Activated naive CD8-positive, alpha-beta T cell treated with anti-CD3 and anti-CD28 coated beads, Interleukin-2, amount 10 ng/mL, durations not matched to agents 7 days and 5 days (primary cell): Measurements from ENCODE around the gene TRIM59. TPM values are rescaled to one million over a fixed set of nuclear protein-coding genes. Genes with fewer than 3 reads are reported as not detected.
A peak's percentile ranks its signal among the peaks of the same experiment; 100 is the strongest.

ENCODE experiments used
- ATAC-seq: fragments of 150-1000 bp; cut with Tn5 transposase; one replicate; pipeline ENCODE4 v1.10.0; 2021; ENCODE audit warnings: low read depth, moderate library complexity
- POLR2A ChIA-PET: fragments of 350-600 bp; sonication (Branson Sonifier 250); formaldehyde crosslinking; loops from one replicate; lab custom pipeline; 2021; ENCODE audit warnings: antibody characterized with exemption; lab: Charles Lee
- DNase-seq: peaks from one replicate; pipeline ENCODE4 v3.0.0; 2021
- H3K27ac Mint-ChIP-seq: one replicate; pipeline ENCODE4 v1.8.0; 2022; ENCODE audit warnings: mild to moderate bottlenecking, mixed read lengths
- H3K27me3 Mint-ChIP-seq: one replicate; pipeline ENCODE4 v1.8.0; 2022; ENCODE audit warnings: mild to moderate bottlenecking, moderate library complexity, mixed read lengths
- H3K36me3 Mint-ChIP-seq: one replicate; pipeline ENCODE4 v1.8.0; 2021; ENCODE audit warnings: mild to moderate bottlenecking, mixed read lengths
- H3K4me1 Mint-ChIP-seq: one replicate; pipeline ENCODE4 v1.8.0; 2021; ENCODE audit warnings: mixed read lengths
- H3K4me3 Mint-ChIP-seq: one replicate; pipeline ENCODE4 v1.8.0; 2022; ENCODE audit warnings: mild to moderate bottlenecking, moderate library complexity, mixed read lengths
- H3K9me3 Mint-ChIP-seq: one replicate; pipeline ENCODE4 v1.8.0; 2021; ENCODE audit warnings: mixed read lengths
- total RNA-seq, 2 experiments: library from RNA; stranded (reverse); gene quantifications; one replicate each; pipeline ENCODE4 v1.2.3, GENCODE V29; 2021

TRIM59 gene
- total RNA-seq, 2 experiments from 2014 or later = 40.7 to 43.5 TPM

- peaks cover 3% of the 10 kb centered on the region for H3K27me3 Mint-ChIP-seq
- no peaks in the 10 kb centered on the region for H3K9me3 Mint-ChIP-seq
- H3K4me1 Mint-ChIP-seq = peaks cover 22% of the 10 kb centered on the region
- H3K36me3 Mint-ChIP-seq = peaks cover 13% of the 10 kb centered on the region
- DNase-seq (no peak), ATAC-seq (no peak)
- H3K27ac Mint-ChIP-seq = peak overlapping the region; percentile 99
- POLR2A ChIA-PET = interaction anchor here (1.2 to 8.1 kb wide), 6 partner anchors 9 to 771 kb away, joined by 3 to 86 read pairs (median 12); partner anchors contain the start of genes IFT80, KPNA4 and SMC4
- H3K4me3 Mint-ChIP-seq = peak overlapping the region; percentile 97
Observed at GRCh38 chr3:160450846-160451245, 1.3 kb upstream of the TRIM59 start.

DNA sequence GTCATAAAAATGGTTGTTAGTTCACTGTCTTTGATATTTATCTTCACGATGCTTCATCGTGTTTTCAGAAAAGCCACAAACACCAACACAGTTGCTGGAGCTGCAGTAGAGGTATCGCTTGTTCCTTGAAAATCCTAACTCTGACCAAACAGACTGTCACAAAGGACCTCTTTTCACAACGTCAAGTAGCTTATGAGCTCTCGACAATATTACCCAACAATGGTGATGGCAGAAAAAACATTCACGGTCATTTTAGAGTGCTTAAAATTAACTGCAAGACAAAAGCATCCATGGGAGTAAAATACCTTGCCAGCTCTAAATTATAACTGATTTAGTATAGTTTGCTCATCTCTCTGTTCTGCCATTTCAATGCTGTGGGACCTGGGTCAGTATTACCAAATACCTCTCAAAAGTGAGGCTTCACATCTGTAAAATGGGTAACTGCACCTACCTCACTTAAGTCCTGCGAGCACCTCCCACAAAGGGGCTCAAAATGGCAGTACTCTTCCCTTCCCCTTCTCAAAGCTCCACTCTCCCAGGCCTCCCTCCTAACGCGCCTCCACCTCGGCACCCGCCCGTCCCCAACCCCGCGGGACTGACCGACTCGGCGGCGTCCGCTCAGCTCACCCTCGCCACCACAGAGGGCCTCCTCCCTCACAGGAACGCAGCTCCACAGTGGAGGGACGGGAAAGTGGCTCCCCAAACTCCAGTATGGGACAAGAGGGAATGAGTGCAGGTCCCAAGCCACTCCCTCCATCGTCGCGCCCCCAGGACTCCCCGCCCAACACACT, 546 bp downstream of the TRIM59 start:
- H3K9me3 Mint-ChIP-seq = no peaks in the 10 kb centered on the region
- peak overlapping the region; percentile 97 for H3K4me3 Mint-ChIP-seq
- H3K27me3 Mint-ChIP-seq = peaks cover 2% of the 10 kb centered on the region
- ATAC-seq = peak; percentile 46
- POLR2A ChIA-PET = interaction anchor here (0.5 to 8.1 kb wide), 17 partner anchors 10 to 1647 kb away, joined by 3 to 86 read pairs (median 6); partner anchors contain the start of genes IFT80, KPNA4, MFSD1 and SMC4
- H3K36me3 Mint-ChIP-seq = peaks cover 26% of the 10 kb centered on the region
- DNase-seq = no peak
- H3K4me1 Mint-ChIP-seq = peaks cover 28% of the 10 kb centered on the region
- peak overlapping the region; percentile 99 for H3K27ac Mint-ChIP-seq

GRCh38 chr3:160447544-160447943, 2.0 kb downstream of the TRIM59 start:
- Mint-ChIP-seq H3K27me3 (no peaks in the 10 kb centered on the region), H3K27ac (peak overlapping the region; percentile 12), H3K36me3 (peaks cover 33% of the 10 kb centered on the region), H3K4me3 (peak overlapping the region; percentile 97), H3K4me1 (peaks cover 28% of the 10 kb centered on the region), H3K9me3 (no peaks in the 10 kb centered on the region)
- POLR2A ChIA-PET = interaction anchor here (3.4 to 8.1 kb wide), 2 partner anchors 45 to 48 kb away, joined by 39 to 86 read pairs; partner anchors contain the start of genes IFT80 and SMC4
- ATAC-seq (no peak), DNase-seq (no peak)

DNA sequence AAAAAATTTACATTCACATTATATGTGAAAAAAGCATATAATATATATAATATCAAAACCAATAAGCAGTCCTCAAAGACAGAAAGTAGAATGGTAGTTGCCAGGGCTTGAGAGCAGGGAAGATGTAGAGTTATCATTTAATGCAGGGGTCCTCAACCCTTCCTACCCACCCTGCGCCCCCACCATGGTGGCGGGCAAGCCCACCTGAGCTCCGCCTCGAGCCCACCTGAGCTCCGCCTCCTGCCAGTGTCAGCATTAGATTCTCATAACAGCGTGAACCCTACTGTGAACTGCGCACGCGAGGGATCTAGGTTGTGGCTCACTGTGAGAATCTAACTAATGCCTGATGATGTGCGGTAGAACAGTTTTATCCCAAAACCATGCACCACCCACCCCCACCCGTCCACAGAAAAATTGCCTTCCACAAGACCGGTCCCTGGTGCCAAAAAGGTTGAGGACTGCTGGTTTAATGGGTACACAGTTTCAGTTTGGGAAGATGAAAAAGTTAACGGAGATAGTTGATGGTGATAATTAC, 3.0 kb downstream of the TRIM59 start:
- peaks cover 39% of the 10 kb centered on the region for H3K36me3 Mint-ChIP-seq
- no peak overlapping the region for H3K27ac Mint-ChIP-seq
- ATAC-seq = no peak
- H3K27me3 Mint-ChIP-seq = no peaks in the 10 kb centered on the region
- H3K4me1 Mint-ChIP-seq = peaks cover 33% of the 10 kb centered on the region
- POLR2A ChIA-PET = interaction anchor here (8.1 kb wide), 1 partner anchor 47 kb away, joined by 86 read pairs; the partner anchor contains the start of genes IFT80 and SMC4
- peak overlapping the region; percentile 67 for H3K4me3 Mint-ChIP-seq
- H3K9me3 Mint-ChIP-seq = no peaks in the 10 kb centered on the region
- no peak for DNase-seq

- peaks cover 33% of the 10 kb centered on the region for H3K4me1 Mint-ChIP-seq
- DNase-seq (no peak), ATAC-seq (no peak)
- POLR2A ChIA-PET = interaction anchor here (8.1 kb wide), 1 partner anchor 46 kb away, joined by 86 read pairs; the partner anchor contains the start of genes IFT80 and SMC4
- no peaks in the 10 kb centered on the region for H3K27me3 Mint-ChIP-seq
- H3K36me3 Mint-ChIP-seq = peaks cover 44% of the 10 kb centered on the region
- H3K4me3 Mint-ChIP-seq = peak overlapping the region; percentile 49
- H3K9me3 Mint-ChIP-seq = no peaks in the 10 kb centered on the region
- H3K27ac Mint-ChIP-seq = no peak overlapping the region
Observed at GRCh38 chr3:160445854-160446253, 3.7 kb downstream of the TRIM59 start.

DNA sequence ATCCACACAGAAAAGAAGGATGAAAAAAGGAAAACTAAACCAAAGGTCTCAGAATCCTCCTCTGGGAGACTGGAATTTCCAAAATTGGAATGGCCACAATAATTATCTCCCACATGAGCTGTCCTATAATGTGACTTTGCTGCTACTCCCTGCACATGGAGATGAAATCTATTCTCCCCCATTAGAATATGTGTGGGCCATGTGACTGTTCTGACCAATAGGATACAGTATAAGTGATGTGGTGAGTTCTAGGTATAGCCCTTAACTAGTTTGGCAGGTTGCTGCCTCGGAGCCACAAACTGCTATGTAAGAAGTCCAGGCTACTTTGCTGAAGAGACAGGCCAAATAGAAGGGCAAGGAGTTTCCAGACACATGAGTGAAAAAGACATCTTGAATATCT, 5.2 kb downstream of the TRIM59 start:
- Mint-ChIP-seq H3K4me1 (peaks cover 31% of the 10 kb centered on the region), H3K27ac (peak overlapping the region; percentile 8), H3K36me3 (peaks cover 54% of the 10 kb centered on the region), H3K27me3 (no peaks in the 10 kb centered on the region), H3K4me3 (peak overlapping the region; percentile 1), H3K9me3 (no peaks in the 10 kb centered on the region)
- DNase-seq = no peak
- POLR2A ChIA-PET = interaction anchor here (0.7 to 8.1 kb wide), 2 partner anchors 36 to 45 kb away, joined by 3 to 86 read pairs; partner anchors contain the start of genes IFT80 and SMC4
- ATAC-seq = no peak

- ATAC-seq (no peak), DNase-seq (no peak)
- Mint-ChIP-seq H3K27me3 (no peaks in the 10 kb centered on the region), H3K4me3 (no peak overlapping the region), H3K36me3 (peaks cover 58% of the 10 kb centered on the region), H3K4me1 (peaks cover 30% of the 10 kb centered on the region), H3K9me3 (no peaks in the 10 kb centered on the region), H3K27ac (no peak overlapping the region)
- POLR2A ChIA-PET = interaction anchor here (3.5 kb wide), 1 partner anchor 9 kb away, joined by 19 read pairs; the partner anchor contains the start of gene TRIM59
Observed at GRCh38 chr3:160440687-160441086, 8.9 kb downstream of the TRIM59 start.

DNA sequence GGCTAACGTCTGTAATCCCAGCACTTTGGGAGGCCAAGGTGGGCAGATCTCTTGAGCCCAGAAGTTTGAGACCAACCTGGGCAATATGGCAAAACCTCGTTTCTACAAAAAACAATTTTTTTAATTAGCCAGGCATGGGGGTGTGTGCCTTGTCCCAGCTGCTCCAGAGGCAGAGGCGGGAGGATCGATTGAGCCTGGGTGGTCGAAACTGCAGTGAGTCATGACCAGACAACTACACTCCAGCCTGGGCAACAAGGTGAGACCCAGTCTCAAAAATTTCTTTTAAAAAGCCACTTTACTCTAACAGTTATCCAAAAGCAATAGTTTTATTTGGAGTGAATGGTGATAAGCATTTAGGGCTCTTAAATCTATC, 12.5 kb downstream of the TRIM59 start:
- H3K9me3 Mint-ChIP-seq = no peaks in the 10 kb centered on the region
- ATAC-seq = no peak
- peaks cover 43% of the 10 kb centered on the region for H3K36me3 Mint-ChIP-seq
- no peak for DNase-seq
- no peaks in the 10 kb centered on the region for H3K27me3 Mint-ChIP-seq
- POLR2A ChIA-PET = interaction anchor here (3.5 kb wide), 1 partner anchor 12 kb away, joined by 19 read pairs; the partner anchor contains the start of gene TRIM59
- H3K27ac Mint-ChIP-seq = peak overlapping the region; percentile 21
- peaks cover 28% of the 10 kb centered on the region for H3K4me1 Mint-ChIP-seq
- H3K4me3 Mint-ChIP-seq = peak overlapping the region; percentile 45

- Mint-ChIP-seq H3K36me3 (peaks cover 41% of the 10 kb centered on the region), H3K4me1 (peaks cover 24% of the 10 kb centered on the region), H3K27ac (no peak overlapping the region), H3K9me3 (no peaks in the 10 kb centered on the region), H3K4me3 (no peak overlapping the region), H3K27me3 (no peaks in the 10 kb centered on the region)
- ATAC-seq = no peak
- POLR2A ChIA-PET = interaction anchor here (0.6 to 0.8 kb wide), 2 partner anchors 13 to 36 kb away, joined by 3 read pairs; no protein-coding TSS in a partner anchor
- DNase-seq = no peak
Observed at GRCh38 chr3:160435747-160436146, 13.8 kb downstream of the TRIM59 start.

DNA sequence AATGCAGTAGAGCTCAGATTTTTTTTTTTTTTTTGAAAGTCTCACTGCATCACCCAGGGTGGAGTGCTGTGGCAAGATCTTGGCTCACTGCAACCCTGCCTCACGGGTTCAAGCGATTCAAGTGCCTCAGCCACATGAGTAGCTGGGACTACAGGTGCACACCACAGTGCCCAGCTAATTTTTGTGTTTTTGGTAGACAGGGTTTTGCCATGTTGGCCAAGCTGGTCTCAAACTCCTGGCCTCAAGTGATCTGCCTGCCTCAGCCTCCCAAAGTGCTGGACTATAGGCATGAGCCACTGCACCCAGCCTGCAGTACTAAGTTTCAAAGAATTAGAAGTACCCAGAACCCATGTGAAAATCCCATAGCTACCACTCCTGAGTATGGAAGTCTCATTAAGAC, 14.5 kb downstream of the TRIM59 start:
- H3K27ac Mint-ChIP-seq = peak overlapping the region; percentile 48
- peaks cover 40% of the 10 kb centered on the region for H3K36me3 Mint-ChIP-seq
- ATAC-seq = no peak
- POLR2A ChIA-PET = interaction anchor here (0.9 kb wide), 1 partner anchor 16 kb away, joined by 3 read pairs; no protein-coding TSS in a partner anchor
- H3K4me3 Mint-ChIP-seq = no peak overlapping the region
- no peaks in the 10 kb centered on the region for H3K27me3 Mint-ChIP-seq
- H3K4me1 Mint-ChIP-seq = peaks cover 21% of the 10 kb centered on the region
- no peaks in the 10 kb centered on the region for H3K9me3 Mint-ChIP-seq
- no peak for DNase-seq

GRCh38 chr3:160434071-160434470, 15.5 kb downstream of the TRIM59 start:
- no peak overlapping the region for H3K27ac Mint-ChIP-seq
- no peak for ATAC-seq
- no peaks in the 10 kb centered on the region for H3K27me3 Mint-ChIP-seq
- H3K4me3 Mint-ChIP-seq = no peak overlapping the region
- peaks cover 34% of the 10 kb centered on the region for H3K36me3 Mint-ChIP-seq
- peaks cover 17% of the 10 kb centered on the region for H3K4me1 Mint-ChIP-seq
- no peaks in the 10 kb centered on the region for H3K9me3 Mint-ChIP-seq
- DNase-seq = no peak
- POLR2A ChIA-PET = interaction anchor here (0.5 kb wide), 1 partner anchor 26 kb away, joined by 3 read pairs; no protein-coding TSS in a partner anchor

- POLR2A ChIA-PET = interaction anchor here (1.0 to 1.4 kb wide), 2 partner anchors 21 to 22 kb away, joined by 3 to 4 read pairs; partner anchors contain the start of gene TRIM59
Observed at GRCh38 chr3:160427832-160428424, 21.7 kb downstream of the TRIM59 start.

DNA sequence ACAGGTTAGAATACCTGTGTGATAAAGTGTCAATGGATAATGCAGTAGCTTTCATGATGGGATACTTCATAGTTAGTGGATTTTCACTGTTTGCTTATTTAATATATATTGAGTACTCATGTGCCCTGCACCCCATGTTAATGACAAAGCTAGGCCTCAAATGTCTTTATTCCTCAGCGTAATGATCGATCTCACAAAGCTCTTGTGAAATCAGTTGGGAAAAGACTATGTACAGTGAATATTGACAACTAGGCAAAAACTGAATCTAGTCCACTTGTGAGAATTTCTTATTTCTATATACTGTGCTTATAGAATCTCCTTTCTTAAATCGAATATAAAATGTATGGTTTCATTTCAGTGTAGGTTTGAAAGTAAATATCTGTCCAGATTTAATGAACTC, 32.3 kb downstream of the TRIM59 start:
- Mint-ChIP-seq H3K4me3 (no peak overlapping the region), H3K9me3 (no peaks in the 10 kb centered on the region), H3K27me3 (no peaks in the 10 kb centered on the region), H3K4me1 (peaks cover 21% of the 10 kb centered on the region), H3K36me3 (peaks cover 46% of the 10 kb centered on the region), H3K27ac (no peak overlapping the region)
- ATAC-seq = no peak
- POLR2A ChIA-PET = interaction anchor here (0.9 to 1.7 kb wide), 2 partner anchors 10 to 17 kb away, joined by 3 to 5 read pairs; partner anchors contain the start of gene SMC4
- DNase-seq = no peak

More at GRCh38 chr3:160427832-160428424, 21.7 kb downstream of the TRIM59 start:
- Mint-ChIP-seq H3K27ac (peak overlapping the region; percentile 12), H3K36me3 (peaks cover 47% of the 10 kb centered on the region), H3K9me3 (no peaks in the 10 kb centered on the region), H3K27me3 (no peaks in the 10 kb centered on the region), H3K4me3 (no peak overlapping the region), H3K4me1 (peaks cover 7% of the 10 kb centered on the region)
- ATAC-seq = no peak
- DNase-seq = no peak
